ENCODE data around the gene NLGN1.

Gene NLGN1

GRCh38 chr3:173863551-173863950, 466.0 kb downstream of the NLGN1 start:
- H3K27me3 ChIP-seq (ENCODE audit: control insufficient read depth, insufficient read depth, low read length, poor library complexity, severe bottlenecking): no peaks in the 10 kb centered on the region
- H3K9me3 ChIP-seq (ENCODE audit: control insufficient read depth, low read length): no peaks in the 10 kb centered on the region
- no peak overlapping the region for H3K27ac ChIP-seq (ENCODE audit: insufficient read depth, low read depth, low read length, poor library complexity, severe bottlenecking)
- 93% methylated on average over 2 of the region's 2 CpGs for WGBS, 2 experiments
- no peaks in the 10 kb centered on the region for H3K36me3 ChIP-seq (ENCODE audit: control insufficient read depth, insufficient read depth, low read length)
- H3K4me1 ChIP-seq (ENCODE audit: control insufficient read depth, insufficient read depth, low read length): no peaks in the 10 kb centered on the region
- H3K4me3 ChIP-seq (ENCODE audit: insufficient read depth, low read depth, low read length): no peak overlapping the region

GRCh38 chr3:173865900-173866498, 468.5 kb downstream of the NLGN1 start:
- H3K4me1 ChIP-seq (ENCODE audit: control insufficient read depth, insufficient read depth, low read length): no peaks in the 10 kb centered on the region
- H3K9me3 ChIP-seq (ENCODE audit: control insufficient read depth, low read length): no peaks in the 10 kb centered on the region
- H3K27me3 ChIP-seq (ENCODE audit: control insufficient read depth, insufficient read depth, low read length, poor library complexity, severe bottlenecking): no peaks in the 10 kb centered on the region
- 73 to 80% methylated on average over 6 to 7 of the region's 7 CpGs for WGBS, 2 experiments
- H3K27ac ChIP-seq (ENCODE audit: insufficient read depth, low read depth, low read length, poor library complexity, severe bottlenecking): no peak overlapping the region
- no peaks in the 10 kb centered on the region for H3K36me3 ChIP-seq (ENCODE audit: control insufficient read depth, insufficient read depth, low read length)
- no peak overlapping the region for H3K4me3 ChIP-seq (ENCODE audit: insufficient read depth, low read depth, low read length)

GRCh38 chr3:173869766-173870165, 472.2 kb downstream of the NLGN1 start:
- no peaks in the 10 kb centered on the region for H3K27me3 ChIP-seq (ENCODE audit: control insufficient read depth, insufficient read depth, low read length, poor library complexity, severe bottlenecking)
- WGBS, 2 experiments: 98 to 100% methylated on average over 3 of the region's 3 CpGs
- no peak overlapping the region for H3K27ac ChIP-seq (ENCODE audit: insufficient read depth, low read depth, low read length, poor library complexity, severe bottlenecking)
- no peak overlapping the region for H3K4me3 ChIP-seq (ENCODE audit: insufficient read depth, low read depth, low read length)
- no peaks in the 10 kb centered on the region for H3K4me1 ChIP-seq (ENCODE audit: control insufficient read depth, insufficient read depth, low read length)
- H3K36me3 ChIP-seq (ENCODE audit: control insufficient read depth, insufficient read depth, low read length): no peaks in the 10 kb centered on the region
- H3K9me3 ChIP-seq (ENCODE audit: control insufficient read depth, low read length): no peaks in the 10 kb centered on the region

- Histone ChIP-seq H3K36me3 (ENCODE audit: control insufficient read depth, insufficient read depth, low read length) (no peaks in the 10 kb centered on the region), H3K9me3 (ENCODE audit: control insufficient read depth, low read length) (no peaks in the 10 kb centered on the region), H3K27ac (ENCODE audit: insufficient read depth, low read depth, low read length, poor library complexity, severe bottlenecking) (no peak overlapping the region), H3K27me3 (ENCODE audit: control insufficient read depth, insufficient read depth, low read length, poor library complexity, severe bottlenecking) (no peaks in the 10 kb centered on the region), H3K4me3 (ENCODE audit: insufficient read depth, low read depth, low read length) (no peak overlapping the region), H3K4me1 (ENCODE audit: control insufficient read depth, insufficient read depth, low read length) (no peaks in the 10 kb centered on the region)
- 94 to 100% methylated on average over 2 to 4 of the region's 4 CpGs for WGBS, 2 experiments
Measured at GRCh38 chr3:173870976-173871375, 473.4 kb downstream of the NLGN1 start.

GRCh38 chr3:173875790-173876189, 478.2 kb downstream of the NLGN1 start:
- H3K27me3 ChIP-seq (ENCODE audit: control insufficient read depth, insufficient read depth, low read length, poor library complexity, severe bottlenecking): no peaks in the 10 kb centered on the region
- H3K27ac ChIP-seq (ENCODE audit: insufficient read depth, low read depth, low read length, poor library complexity, severe bottlenecking): no peak overlapping the region
- no peaks in the 10 kb centered on the region for H3K9me3 ChIP-seq (ENCODE audit: control insufficient read depth, low read length)
- H3K4me1 ChIP-seq (ENCODE audit: control insufficient read depth, insufficient read depth, low read length): no peaks in the 10 kb centered on the region
- no peaks in the 10 kb centered on the region for H3K36me3 ChIP-seq (ENCODE audit: control insufficient read depth, insufficient read depth, low read length)
- H3K4me3 ChIP-seq (ENCODE audit: insufficient read depth, low read depth, low read length): no peak overlapping the region

- no peaks in the 10 kb centered on the region for H3K4me1 ChIP-seq (ENCODE audit: control insufficient read depth, insufficient read depth, low read length)
- no peaks in the 10 kb centered on the region for H3K9me3 ChIP-seq (ENCODE audit: control insufficient read depth, low read length)
- H3K4me3 ChIP-seq (ENCODE audit: insufficient read depth, low read depth, low read length): no peak overlapping the region
- no peak overlapping the region for H3K27ac ChIP-seq (ENCODE audit: insufficient read depth, low read depth, low read length, poor library complexity, severe bottlenecking)
- no peaks in the 10 kb centered on the region for H3K27me3 ChIP-seq (ENCODE audit: control insufficient read depth, insufficient read depth, low read length, poor library complexity, severe bottlenecking)
- H3K36me3 ChIP-seq (ENCODE audit: control insufficient read depth, insufficient read depth, low read length): no peaks in the 10 kb centered on the region
Measured at GRCh38 chr3:173876476-173876875, 478.9 kb downstream of the NLGN1 start.

- Histone ChIP-seq H3K9me3 (ENCODE audit: control insufficient read depth, low read length) (no peaks in the 10 kb centered on the region), H3K27me3 (ENCODE audit: control insufficient read depth, insufficient read depth, low read length, poor library complexity, severe bottlenecking) (no peaks in the 10 kb centered on the region), H3K4me3 (ENCODE audit: insufficient read depth, low read depth, low read length) (no peak overlapping the region), H3K4me1 (ENCODE audit: control insufficient read depth, insufficient read depth, low read length) (no peaks in the 10 kb centered on the region), H3K27ac (ENCODE audit: insufficient read depth, low read depth, low read length, poor library complexity, severe bottlenecking) (no peak overlapping the region), H3K36me3 (ENCODE audit: control insufficient read depth, insufficient read depth, low read length) (no peaks in the 10 kb centered on the region)
Measured at GRCh38 chr3:173887888-173888287, 490.3 kb downstream of the NLGN1 start.

- no peaks in the 10 kb centered on the region for H3K36me3 ChIP-seq (ENCODE audit: control insufficient read depth, insufficient read depth, low read length)
- no peaks in the 10 kb centered on the region for H3K4me1 ChIP-seq (ENCODE audit: control insufficient read depth, insufficient read depth, low read length)
- no peak overlapping the region for H3K27ac ChIP-seq (ENCODE audit: insufficient read depth, low read depth, low read length, poor library complexity, severe bottlenecking)
- no peaks in the 10 kb centered on the region for H3K9me3 ChIP-seq (ENCODE audit: control insufficient read depth, low read length)
- 84 to 85% methylated on average over 4 of the region's 4 CpGs for WGBS, 2 experiments
- H3K27me3 ChIP-seq (ENCODE audit: control insufficient read depth, insufficient read depth, low read length, poor library complexity, severe bottlenecking): no peaks in the 10 kb centered on the region
- H3K4me3 ChIP-seq (ENCODE audit: insufficient read depth, low read depth, low read length): no peak overlapping the region
Measured at GRCh38 chr3:173889596-173889995, 492.1 kb downstream of the NLGN1 start.

GRCh38 chr3:173890091-173890490, 492.5 kb downstream of the NLGN1 start:
- WGBS, 2 experiments: 91 to 94% methylated on average over 4 of the region's 4 CpGs
- Histone ChIP-seq H3K27ac (ENCODE audit: insufficient read depth, low read depth, low read length, poor library complexity, severe bottlenecking) (no peak overlapping the region), H3K4me3 (ENCODE audit: insufficient read depth, low read depth, low read length) (no peak overlapping the region), H3K4me1 (ENCODE audit: control insufficient read depth, insufficient read depth, low read length) (no peaks in the 10 kb centered on the region), H3K27me3 (ENCODE audit: control insufficient read depth, insufficient read depth, low read length, poor library complexity, severe bottlenecking) (no peaks in the 10 kb centered on the region), H3K36me3 (ENCODE audit: control insufficient read depth, insufficient read depth, low read length) (no peaks in the 10 kb centered on the region), H3K9me3 (ENCODE audit: control insufficient read depth, low read length) (no peaks in the 10 kb centered on the region)

GRCh38 chr3:173891272-173892100, 493.9 kb downstream of the NLGN1 start:
- Histone ChIP-seq H3K4me1 (ENCODE audit: control insufficient read depth, insufficient read depth, low read length) (no peaks in the 10 kb centered on the region), H3K36me3 (ENCODE audit: control insufficient read depth, insufficient read depth, low read length) (no peaks in the 10 kb centered on the region), H3K4me3 (ENCODE audit: insufficient read depth, low read depth, low read length) (no peak overlapping the region), H3K9me3 (ENCODE audit: control insufficient read depth, low read length) (no peaks in the 10 kb centered on the region), H3K27ac (ENCODE audit: insufficient read depth, low read depth, low read length, poor library complexity, severe bottlenecking) (no peak overlapping the region), H3K27me3 (ENCODE audit: control insufficient read depth, insufficient read depth, low read length, poor library complexity, severe bottlenecking) (no peaks in the 10 kb centered on the region)
- WGBS, 2 experiments: 93 to 94% methylated on average over 3 to 4 of the region's 4 CpGs
